Skeletal muscle tissue (tissue), 4 donors: ENCODE data around the gene NKG7. TPM values are rescaled to one million over a fixed set of nuclear protein-coding genes. Genes with fewer than 3 reads are reported as not detected.
A peak's percentile ranks its signal among the peaks of the same experiment; 100 is the strongest.

Experiments
- H3K27ac ChIP-seq: one replicate; pipeline ENCODE4 v1.7.0; 2013; ENCODE audit warnings: mild to moderate bottlenecking, low read depth, low read length, inconsistent platforms
- H3K27me3 ChIP-seq, 3 donors: one replicate each; pipeline ENCODE4 v1.7.0; 2013; ENCODE audit warnings: low read length in 3 of 3; ENCODE audit not compliant: control insufficient read depth in 3 of 3, insufficient read depth in 3 of 3
- H3K36me3 ChIP-seq, 3 donors: one replicate each; pipeline ENCODE4 v1.7.0; 2013; ENCODE audit warnings: low read length in 3 of 3; ENCODE audit not compliant: control insufficient read depth in 3 of 3, insufficient read depth in 3 of 3
- H3K4me1 ChIP-seq, 3 donors: one replicate each; pipeline ENCODE4 v1.7.0; 2013; ENCODE audit warnings: low read length in 3 of 3, mild to moderate bottlenecking in 3 of 3; ENCODE audit not compliant: control insufficient read depth in 3 of 3, insufficient read depth in 3 of 3
- H3K4me3 ChIP-seq, 3 donors: one replicate each; pipeline ENCODE4 v1.7.0; 2013; ENCODE audit warnings: low read length in 3 of 3
- H3K9ac ChIP-seq, 3 donors: one replicate each; pipeline ENCODE4 v1.7.0; 2013; ENCODE audit warnings: low read length in 3 of 3, mild to moderate bottlenecking in 3 of 3, moderate library complexity in 2 of 3, low read depth in 1 of 3
- H3K9me3 ChIP-seq, 3 donors: one replicate each; pipeline ENCODE4 v1.7.0; 2013; ENCODE audit warnings: low read length in 3 of 3; ENCODE audit not compliant: control insufficient read depth in 3 of 3
- total RNA-seq: library from RNA; depleted of rRNA; stranded (reverse); fragments of >200 nt; gene quantifications from one replicate; pipeline ENCODE4 v1.2.3, GENCODE V29; 2014
- donor health status: Osteomylitis.

Gene NKG7
- total RNA-seq, 1 donor from 2014 or later, result not detected

DNA sequence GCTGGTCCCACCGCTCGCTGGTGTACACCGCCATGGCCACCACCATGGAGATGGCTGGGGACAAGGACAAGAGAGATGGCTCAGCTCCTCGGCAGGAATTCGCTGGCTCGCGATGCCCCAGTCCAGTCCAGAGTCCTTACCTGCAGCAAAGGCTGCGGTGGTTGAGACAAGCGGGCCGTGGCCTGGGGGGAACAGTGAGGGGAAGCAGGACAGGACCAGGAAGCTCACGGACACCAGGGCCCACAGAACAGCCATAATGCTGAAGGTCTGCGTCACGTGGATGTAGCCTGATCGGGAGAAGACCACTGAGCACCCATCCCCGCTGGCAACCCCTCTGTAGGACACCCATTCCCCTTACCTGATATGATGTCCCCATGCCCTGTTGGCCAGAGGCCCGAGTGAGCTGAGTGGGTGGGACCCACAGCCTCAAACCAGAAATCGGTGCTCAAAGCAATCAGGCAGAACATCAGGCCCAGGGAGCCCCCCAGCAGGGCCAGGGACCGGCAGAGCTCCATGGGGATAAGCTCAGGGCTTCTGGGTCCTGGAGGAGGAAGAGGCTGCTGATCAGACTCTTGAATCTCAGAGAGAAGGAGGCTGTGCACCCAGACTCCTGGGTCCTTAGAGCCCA, 319 bp downstream of the NKG7 start:
- H3K9me3 ChIP-seq, result no peaks in the 10 kb centered on the region
- no peaks in the 10 kb centered on the region for H3K36me3 ChIP-seq
- H3K27me3 ChIP-seq, result peaks cover 0 to 4% (median 0%) of the 10 kb centered on the region in 3 donors
- H3K4me1 ChIP-seq, result peaks cover 5 to 9% (median 5%) of the 10 kb centered on the region in 3 donors
- peak overlapping the region in 1 of 3 donors; percentile 3 for H3K9ac ChIP-seq
- H3K27ac ChIP-seq, result no peak overlapping the region
- no peak overlapping the region for H3K4me3 ChIP-seq

DNA sequence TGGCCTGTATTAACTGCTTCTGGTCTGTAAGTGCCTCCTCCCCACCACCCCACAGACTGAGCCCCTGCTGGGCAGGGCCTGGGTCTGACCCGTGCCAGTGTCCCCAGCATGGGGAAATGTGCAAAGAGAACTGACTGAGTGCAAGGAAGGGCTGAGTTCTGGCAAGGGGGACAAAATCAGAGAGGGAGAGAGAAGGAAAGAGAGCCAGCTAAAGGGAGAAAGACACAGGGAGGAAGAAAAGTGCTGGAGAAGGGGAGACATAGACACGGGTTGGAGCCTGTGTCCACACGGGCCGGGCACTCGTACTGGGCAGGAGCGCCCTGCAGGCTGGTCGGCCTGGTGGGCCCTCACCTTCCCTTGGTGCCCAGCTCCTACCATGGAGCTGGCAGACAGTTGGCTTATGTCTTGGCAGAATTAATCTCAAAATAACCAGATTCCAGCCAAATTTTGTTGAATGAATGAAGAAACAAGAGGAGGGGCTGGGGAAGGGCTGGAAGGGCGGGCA, 1.2 kb downstream of the NKG7 start:
- no peaks in the 10 kb centered on the region for H3K9me3 ChIP-seq
- H3K4me1 ChIP-seq, result peaks cover 9 to 15% (median 10%) of the 10 kb centered on the region in 3 donors
- peaks cover 0 to 4% (median 0%) of the 10 kb centered on the region in 3 donors for H3K27me3 ChIP-seq
- H3K27ac ChIP-seq, result no peak overlapping the region
- no peak overlapping the region for H3K9ac ChIP-seq
- H3K4me3 ChIP-seq, result no peak overlapping the region
- no peaks in the 10 kb centered on the region for H3K36me3 ChIP-seq

DNA sequence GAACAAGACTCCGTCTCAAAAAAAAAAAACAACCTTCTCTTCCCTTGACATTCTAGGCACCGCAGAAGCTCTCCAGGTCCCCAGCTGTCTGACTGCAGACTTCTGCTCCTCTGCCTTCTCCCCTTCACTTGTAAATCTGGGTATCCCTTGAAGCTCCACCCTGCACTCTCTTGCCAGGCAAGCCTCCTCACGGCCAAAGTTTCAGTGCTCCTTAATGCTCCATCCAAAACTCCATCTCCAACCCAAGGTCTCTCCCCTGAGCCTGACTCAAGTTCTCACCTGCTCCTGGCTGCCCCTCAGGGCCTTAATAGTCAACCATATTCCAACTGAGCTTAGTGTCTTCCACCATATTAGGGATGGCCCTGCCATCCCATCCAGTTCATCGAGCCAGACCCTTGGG, 2.2 kb downstream of the NKG7 start:
- Histone ChIP-seq H3K9me3 (no peaks in the 10 kb centered on the region), H3K27me3 (peaks cover 0 to 4% (median 0%) of the 10 kb centered on the region in 3 donors), H3K27ac (no peak overlapping the region), H3K36me3 (no peaks in the 10 kb centered on the region), H3K4me3 (no peak overlapping the region), H3K9ac (no peak overlapping the region), H3K4me1 (peaks cover 14 to 19% (median 18%) of the 10 kb centered on the region in 3 donors)

DNA sequence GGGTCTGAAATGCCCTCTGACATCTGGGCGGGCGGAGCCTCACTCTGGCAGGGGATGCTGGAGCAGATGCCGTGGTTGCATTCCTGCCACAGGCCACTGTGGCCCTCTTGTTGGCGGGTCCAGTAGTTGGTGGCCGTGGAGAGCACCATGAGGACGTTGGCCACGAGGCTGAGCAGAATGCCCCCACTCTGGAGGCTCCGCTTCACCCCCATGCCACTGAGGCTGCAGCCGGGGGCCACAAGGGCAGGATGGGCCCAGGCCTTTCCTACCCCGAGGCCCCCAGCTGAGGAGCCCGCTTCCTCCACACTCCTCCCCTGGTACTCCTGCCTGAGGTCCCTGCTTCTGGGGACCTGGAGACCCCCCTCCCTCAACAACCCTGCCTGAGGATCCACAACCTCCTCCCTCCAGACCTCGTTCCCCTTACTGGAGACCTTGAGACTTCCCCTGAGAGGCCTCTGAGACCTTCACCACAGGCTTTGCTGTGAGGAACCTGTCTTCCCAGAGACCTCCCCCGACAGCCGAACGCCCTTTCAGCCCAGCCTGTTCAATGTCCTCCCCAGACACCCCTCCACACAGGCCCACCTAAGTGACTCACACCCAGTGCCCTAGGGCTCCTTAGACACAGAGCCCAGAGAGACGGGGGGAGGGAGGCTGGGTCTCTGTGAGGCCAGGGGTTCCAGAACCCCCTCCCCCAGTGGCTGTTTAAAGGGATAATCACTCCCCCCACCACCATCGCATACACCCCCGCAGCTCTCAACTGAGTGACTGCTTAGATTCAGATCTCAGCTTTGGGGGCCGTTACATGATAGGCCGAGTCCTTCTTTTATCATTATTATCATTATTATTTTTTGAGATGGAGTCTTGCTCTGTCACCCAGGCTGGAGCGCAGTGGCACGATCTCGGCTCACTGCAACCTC, 3.8 kb downstream of the NKG7 start, which contains the start of gene CLDND2:
CLDND2 (minus strand) TSS at position 638 of the 917 bp plus-strand sequence; CDS start at position 212, 426 bp downstream.
- Histone ChIP-seq H3K9me3 (no peaks in the 10 kb centered on the region), H3K36me3 (no peaks in the 10 kb centered on the region), H3K4me3 (peak within 1 kb of the TSS; percentile 72 to 93 (median 87)), H3K27me3 (peaks cover 0 to 4% (median 0%) of the 10 kb centered on the region in 3 donors), H3K27ac (peak within 1 kb of the TSS; percentile 93), H3K4me1 (peaks cover 24 to 32% (median 26%) of the 10 kb centered on the region in 3 donors), H3K9ac (peak within 1 kb of the TSS; percentile 72 to 89 (median 73))

DNA sequence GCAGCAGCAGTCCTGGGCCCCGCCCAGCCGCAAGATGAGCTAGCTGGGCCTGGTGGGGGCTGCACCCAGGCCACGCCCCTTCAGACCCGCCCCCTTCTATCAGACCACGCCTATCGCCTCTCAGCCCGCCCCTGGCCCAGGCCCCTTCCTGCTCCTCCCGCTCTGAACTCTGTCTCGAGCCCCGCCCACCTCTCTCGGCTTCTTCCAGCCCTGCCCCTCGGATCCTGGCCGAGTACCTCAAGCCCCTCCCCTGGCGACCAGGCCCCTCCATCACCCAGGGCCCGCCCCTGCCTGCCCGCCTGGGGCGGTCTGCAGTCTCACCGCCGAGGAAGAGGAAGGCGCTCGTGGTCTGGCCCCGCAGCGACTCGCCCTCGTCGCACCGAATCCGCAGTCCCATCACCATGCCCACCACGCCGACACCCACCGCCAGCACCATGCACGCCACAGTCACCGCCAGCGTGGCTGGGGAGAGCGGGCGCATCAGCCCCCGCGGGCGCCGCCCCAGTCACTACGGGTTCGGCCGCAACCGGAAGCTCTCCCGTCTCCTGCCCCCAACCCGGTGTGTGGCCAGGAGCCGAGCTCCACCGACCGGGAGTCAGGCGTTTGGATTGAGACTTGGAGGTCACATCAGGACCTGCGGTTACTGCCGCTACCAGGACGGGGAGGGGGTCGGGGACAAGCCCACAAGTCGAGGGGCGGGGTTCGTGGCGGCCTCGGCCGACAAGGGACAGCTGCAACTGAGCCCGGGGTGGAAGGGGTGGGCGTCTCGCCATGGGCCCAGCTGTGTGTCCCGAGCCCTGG, 4.7 kb downstream of the NKG7 start:
- Histone ChIP-seq H3K9ac (peak overlapping the region; percentile 88 to 89 (median 89)), H3K4me1 (peaks cover 29 to 40% (median 29%) of the 10 kb centered on the region in 3 donors), H3K27ac (peak overlapping the region; percentile 93), H3K36me3 (no peaks in the 10 kb centered on the region), H3K4me3 (peak overlapping the region; percentile 87 to 93 (median 93)), H3K9me3 (no peaks in the 10 kb centered on the region), H3K27me3 (peaks cover 0 to 4% (median 0%) of the 10 kb centered on the region in 3 donors)

DNA sequence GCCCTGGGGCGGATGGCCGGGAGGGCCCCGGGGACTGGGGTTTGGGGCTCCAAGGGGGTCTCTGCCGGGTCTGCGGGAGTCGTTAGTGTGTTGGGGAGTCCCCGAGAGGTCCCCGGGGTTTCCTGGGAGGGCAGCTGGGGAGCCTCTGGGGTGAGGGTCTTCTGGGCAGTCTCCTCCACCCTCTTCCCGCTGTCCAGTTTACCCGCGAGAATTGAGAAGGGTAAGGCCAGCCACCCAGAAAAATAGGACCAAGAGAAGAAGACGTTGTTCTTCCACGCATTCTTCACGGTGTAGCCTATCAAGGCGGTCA, 5.2 kb downstream of the NKG7 start:
- Histone ChIP-seq H3K4me1 (peaks cover 31 to 44% (median 32%) of the 10 kb centered on the region in 3 donors), H3K4me3 (peak overlapping the region; percentile 87 to 93 (median 93)), H3K9me3 (no peaks in the 10 kb centered on the region)

DNA sequence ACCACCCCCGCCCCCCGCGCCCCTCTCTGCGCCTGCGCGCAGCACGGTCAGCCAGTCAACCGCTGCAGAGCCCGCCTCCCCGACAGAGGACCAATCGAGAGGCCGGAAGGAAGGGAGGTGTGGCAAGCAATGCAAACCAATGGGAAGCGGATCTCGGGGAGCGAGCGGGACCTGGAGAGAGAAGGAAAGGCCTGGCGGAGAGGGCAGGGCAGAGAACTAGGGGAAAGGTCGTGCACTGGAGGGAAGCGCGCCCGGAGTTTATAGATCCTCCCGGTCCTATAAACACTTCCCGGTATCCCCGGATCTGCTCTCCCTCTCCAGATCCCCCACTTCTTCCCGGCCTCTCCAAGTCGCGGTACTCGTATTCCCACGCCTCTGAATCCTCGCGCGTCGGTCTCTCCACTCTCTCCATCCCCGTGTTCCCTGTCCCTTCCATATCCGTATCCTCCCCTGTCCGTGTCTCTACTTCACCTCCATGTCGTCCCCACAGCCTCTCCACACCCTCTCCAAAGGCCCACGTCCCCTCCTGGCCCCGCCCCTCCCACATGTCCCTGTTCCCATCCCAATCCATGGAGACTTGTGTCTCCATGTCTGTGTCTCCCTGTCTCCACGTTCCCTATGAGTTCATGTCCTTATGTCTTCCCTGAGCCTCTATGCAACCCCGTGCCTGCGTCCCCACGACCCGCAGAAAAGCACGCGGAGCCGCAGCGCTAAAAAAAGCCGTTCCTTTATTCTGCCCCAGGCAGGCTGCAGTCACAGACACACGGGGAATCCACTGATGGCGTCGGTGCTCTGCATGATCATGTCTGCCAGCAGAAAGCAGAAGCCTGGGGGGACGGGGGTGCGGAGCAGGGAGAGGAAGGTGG, 5.8 kb downstream of the NKG7 start:
- no peaks in the 10 kb centered on the region for H3K36me3 ChIP-seq
- no peaks in the 10 kb centered on the region for H3K27me3 ChIP-seq
- peaks cover 31 to 44% (median 32%) of the 10 kb centered on the region in 3 donors for H3K4me1 ChIP-seq
- H3K9me3 ChIP-seq, result no peaks in the 10 kb centered on the region
- H3K4me3 ChIP-seq, result peak overlapping the region; percentile 87 to 98 (median 95)
- H3K9ac ChIP-seq, result peak overlapping the region; percentile 88 to 99 (median 89)
- peak overlapping the region; percentile 93 for H3K27ac ChIP-seq

More for the DNA sequence above, 5.2 kb downstream of the NKG7 start:
- Histone ChIP-seq H3K27ac (peak overlapping the region; percentile 93), H3K9ac (peak overlapping the region; percentile 88 to 89 (median 89)), H3K27me3 (peaks cover 0 to 1% (median 0%) of the 10 kb centered on the region in 3 donors), H3K36me3 (no peaks in the 10 kb centered on the region)

DNA sequence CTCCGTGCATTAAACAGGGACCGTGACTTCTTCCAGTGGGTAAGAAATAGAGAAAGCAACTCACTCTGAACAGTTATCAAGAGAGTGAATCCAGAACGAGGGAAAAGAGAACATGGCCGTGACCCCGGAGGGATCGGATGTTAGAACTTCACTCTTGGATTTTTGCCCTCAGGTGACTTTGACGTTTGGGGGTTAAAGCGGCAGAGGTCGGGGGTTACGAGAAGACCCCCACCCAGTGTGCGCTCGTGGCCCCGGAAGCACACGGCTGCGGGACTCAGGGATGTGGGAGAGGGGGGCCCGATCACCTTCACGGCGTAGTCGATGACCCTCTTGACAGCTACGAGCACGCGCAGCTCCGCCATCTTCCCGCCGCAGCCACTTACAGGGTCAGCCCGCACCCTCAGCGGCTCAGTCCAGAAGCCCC, 6.5 kb downstream of the NKG7 start, which contains the start of gene ETFB:
ETFB (minus strand) TSS at position 424 of the 424 bp plus-strand sequence; CDS start at position 362, 62 bp downstream.
- Histone ChIP-seq H3K4me3 (peak within 1 kb of the TSS; percentile 87 to 98 (median 95)), H3K4me1 (peaks cover 31 to 44% (median 32%) of the 10 kb centered on the region in 3 donors), H3K27ac (peak within 1 kb of the TSS; percentile 93), H3K9me3 (no peaks in the 10 kb centered on the region), H3K36me3 (no peaks in the 10 kb centered on the region), H3K27me3 (no peaks in the 10 kb centered on the region), H3K9ac (peak within 1 kb of the TSS; percentile 89 to 99 (median 98))
